Spleen (tissue), 7 donors: ENCODE data around the gene DNAI7.

Source experiments
- POLR2A ChIP-seq, 3 donors: fragments of 450-650 bp; IDR thresholded peaks; one replicate each; pipeline ENCODE4 v1.5.1; 2017; ENCODE audit warnings: antibody characterized with exemption in 3 of 3, mild to moderate bottlenecking in 1 of 3
- POLR2AphosphoS5 ChIP-seq, 3 donors: sonication (generic); formaldehyde crosslinking; IDR thresholded peaks; one replicate each; pipeline ENCODE4 v1.5.1; 2017; ENCODE audit warnings: antibody characterized with exemption in 3 of 3
- TF ChIP-seq, protein P1 (sequence below), 11 experiments: fragments of 200-600 bp in 7 of 11; fragments of 450-650 bp in 4 of 11; sonication (generic) in 4 of 11; IDR thresholded peaks in 8 of 11; conservative IDR thresholded peaks in 3 of 11; 1 replicate in 7 of 11; 2 replicates in 4 of 11; pipeline versions ENCODE4 v1.4.0 to v1.8.0; 2016 to 2021; ENCODE audit warnings: antibody characterized with exemption in 11 of 11, inconsistent platforms in 4 of 11, mild to moderate bottlenecking in 1 of 11
- donor health status: DM: no; HTN: no; CAD: no; lungs with moderate emphysema.
- donor health status: DM: no; HTN: no; CAD: no.
- donor health status: DM: no; HTN: no; CAD: no.

DNA sequence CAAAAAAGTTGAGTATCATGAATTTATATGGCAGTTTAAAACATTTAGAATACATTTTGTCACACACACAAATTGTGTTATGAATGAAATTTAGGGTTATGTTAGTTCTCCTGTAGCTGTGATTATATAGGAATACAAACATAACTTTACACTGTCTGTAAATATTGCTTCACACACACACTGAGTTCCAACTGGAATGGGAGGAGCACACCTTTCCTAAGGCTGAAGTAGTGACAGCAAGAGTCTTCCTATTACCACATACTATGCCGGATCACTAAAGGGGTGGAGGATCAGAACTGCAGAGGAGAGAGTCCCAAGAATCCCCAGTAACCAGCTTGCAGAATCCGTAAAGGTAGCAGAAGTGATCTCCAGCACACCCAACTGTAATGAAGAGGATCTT is 63.7 kb downstream of the DNAI7 start:
- TF ChIP-seq POLR2A (IDR thresholded peaks at IDR 0.05), result no peak
- TF ChIP-seq, protein P1, sequence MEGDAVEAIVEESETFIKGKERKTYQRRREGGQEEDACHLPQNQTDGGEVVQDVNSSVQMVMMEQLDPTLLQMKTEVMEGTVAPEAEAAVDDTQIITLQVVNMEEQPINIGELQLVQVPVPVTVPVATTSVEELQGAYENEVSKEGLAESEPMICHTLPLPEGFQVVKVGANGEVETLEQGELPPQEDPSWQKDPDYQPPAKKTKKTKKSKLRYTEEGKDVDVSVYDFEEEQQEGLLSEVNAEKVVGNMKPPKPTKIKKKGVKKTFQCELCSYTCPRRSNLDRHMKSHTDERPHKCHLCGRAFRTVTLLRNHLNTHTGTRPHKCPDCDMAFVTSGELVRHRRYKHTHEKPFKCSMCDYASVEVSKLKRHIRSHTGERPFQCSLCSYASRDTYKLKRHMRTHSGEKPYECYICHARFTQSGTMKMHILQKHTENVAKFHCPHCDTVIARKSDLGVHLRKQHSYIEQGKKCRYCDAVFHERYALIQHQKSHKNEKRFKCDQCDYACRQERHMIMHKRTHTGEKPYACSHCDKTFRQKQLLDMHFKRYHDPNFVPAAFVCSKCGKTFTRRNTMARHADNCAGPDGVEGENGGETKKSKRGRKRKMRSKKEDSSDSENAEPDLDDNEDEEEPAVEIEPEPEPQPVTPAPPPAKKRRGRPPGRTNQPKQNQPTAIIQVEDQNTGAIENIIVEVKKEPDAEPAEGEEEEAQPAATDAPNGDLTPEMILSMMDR (IDR thresholded peaks at IDR 0.05 in 8 of 11, conservative IDR thresholded peaks at IDR 0.05 in 3 of 11), result no peak
- no peak for TF ChIP-seq POLR2AphosphoS5 (IDR thresholded peaks at IDR 0.05)
